IMR-90 (cell line): Measurements from ENCODE around the gene ME1. TPM values are rescaled to one million over a fixed set of nuclear protein-coding genes. Genes with fewer than 3 reads are reported as not detected.

Source experiments
- ATAC-seq: fragments of 200-7000 bp; cut with Tn5 transposase; 2 replicates; pipeline ENCODE4 v1.9.1; 2020; ENCODE audit warnings: low read depth, mild to moderate bottlenecking, moderate library complexity
- BruUV-seq: library from RNA; stranded (reverse); fragments of 400-500 nt; replicated peaks from 2 replicates; lab custom pipeline; 2021; lab: Mats Ljungman, UMichigan
- CTCF ChIA-PET: fragments of 300-600 bp; formaldehyde crosslinking; extraction: SDS; loops from one replicate; lab custom pipeline; 2021; ENCODE audit warnings: antibody characterized with exemption; lab: Yijun Ruan, JAX
- POLR2A ChIA-PET: fragments of 300-600 bp; sonication (Branson Sonifier 250); formaldehyde crosslinking; loops from one replicate; lab custom pipeline; 2022; ENCODE audit warnings: antibody characterized with exemption; ENCODE audit not compliant: unreplicated experiment; lab: Charles Lee
- DNase-seq: peaks from one replicate; pipeline ENCODE4 v3.0.0; 2013
- H2AFZ ChIP-seq: replicated peaks from 2 replicates; pipeline ENCODE3; 2013; ENCODE audit warnings: low read length, mild to moderate bottlenecking; ENCODE audit not compliant: poor library complexity
- H2AK5ac ChIP-seq: 2 replicates; pipeline ENCODE4 v1.6.1; 2013; ENCODE audit warnings: low read depth, low read length, inconsistent platforms
- H2AK9ac ChIP-seq: replicated peaks from 2 replicates; pipeline ENCODE3; 2013; ENCODE audit warnings: mild to moderate bottlenecking, low read depth, low read length, moderate library complexity; ENCODE audit not compliant: poor library complexity
- H2BK120ac ChIP-seq: 2 replicates; pipeline ENCODE4 v1.6.1; 2013; ENCODE audit warnings: low read depth, low read length, inconsistent platforms
- H2BK15ac ChIP-seq: 3 replicates; pipeline ENCODE4 v1.6.1; 2013; ENCODE audit warnings: low read depth, low read length, inconsistent platforms
- H2BK20ac ChIP-seq: 2 replicates; pipeline ENCODE4 v1.6.1; 2013; ENCODE audit warnings: low read depth, mild to moderate bottlenecking, inconsistent platforms, low read length, moderate library complexity
- H2BK5ac ChIP-seq: 2 replicates; pipeline ENCODE4 v1.6.1; 2013; ENCODE audit warnings: mild to moderate bottlenecking, low read depth, low read length, inconsistent platforms; ENCODE audit not compliant: poor library complexity, severe bottlenecking
- H3K14ac ChIP-seq: replicated peaks from 2 replicates; pipeline ENCODE4 v1.6.1; 2013; ENCODE audit warnings: low read depth, low read length, inconsistent platforms
- H3K18ac ChIP-seq: 2 replicates; pipeline ENCODE4 v1.6.1; 2013; ENCODE audit warnings: low read depth, low read length, control low read depth
- H3K23ac ChIP-seq: 2 replicates; pipeline ENCODE4 v1.6.1; 2013; ENCODE audit warnings: low read depth, low read length, inconsistent platforms
- H3K27ac ChIP-seq: 2 replicates; pipeline ENCODE4 v1.5.1; 2013; ENCODE audit warnings: mild to moderate bottlenecking, control low read depth, low read length; ENCODE audit not compliant: insufficient read depth
- H3K27me3 ChIP-seq: 2 replicates; pipeline ENCODE4 v1.6.1; 2013; ENCODE audit warnings: low read length; ENCODE audit not compliant: control insufficient read depth, insufficient read depth
- H3K36me3 ChIP-seq: 2 replicates; pipeline ENCODE4 v1.6.1; 2013; ENCODE audit warnings: low read length, mixed read lengths; ENCODE audit not compliant: control insufficient read depth, insufficient read depth
- H3K4ac ChIP-seq: 2 replicates; pipeline ENCODE4 v1.6.1; 2013; ENCODE audit warnings: low read depth, low read length, inconsistent platforms
- H3K4me1 ChIP-seq: 2 replicates; pipeline ENCODE4 v1.6.1; 2013; ENCODE audit warnings: low read length, mixed read lengths; ENCODE audit not compliant: control insufficient read depth, insufficient read depth
- H3K4me2 ChIP-seq: 2 replicates; pipeline ENCODE4 v1.6.1; 2013; ENCODE audit warnings: low read depth, mild to moderate bottlenecking, control low read depth, low read length, moderate library complexity
- H3K4me3 ChIP-seq: 2 replicates; pipeline ENCODE4 v1.5.1; 2013; ENCODE audit warnings: low read depth, mild to moderate bottlenecking, control low read depth, low read length, moderate library complexity; ENCODE audit not compliant: insufficient read depth
- H3K56ac ChIP-seq: 2 replicates; pipeline ENCODE4 v1.6.1; 2013; ENCODE audit warnings: low read length, inconsistent platforms; ENCODE audit not compliant: insufficient read depth; ENCODE audit errors: extremely low read depth
- H3K79me1 ChIP-seq, 2 experiments: 2 replicates each; pipeline ENCODE4 v1.6.1; 2013; ENCODE audit warnings: low read length in 2 of 2, inconsistent platforms in 1 of 2, low read depth in 1 of 2
- H3K9ac ChIP-seq: 2 replicates; pipeline ENCODE4 v1.6.1; 2013; ENCODE audit warnings: low read depth, low read length, control low read depth
- H3K9me1 ChIP-seq: 2 replicates; pipeline ENCODE4 v1.6.1; 2013; ENCODE audit warnings: low read length, inconsistent platforms; ENCODE audit not compliant: insufficient read depth
- H3K9me3 ChIP-seq: 2 replicates; pipeline ENCODE4 v1.6.1; 2013; ENCODE audit warnings: low read length; ENCODE audit not compliant: control insufficient read depth, insufficient read depth
- H4K20me1 ChIP-seq: 2 replicates; pipeline ENCODE4 v1.6.1; 2013; ENCODE audit warnings: low read length, inconsistent platforms; ENCODE audit not compliant: insufficient read depth
- H4K5ac ChIP-seq: 2 replicates; pipeline ENCODE4 v1.6.1; 2013; ENCODE audit warnings: mild to moderate bottlenecking, low read depth, low read length, control low read depth
- H4K8ac ChIP-seq, 2 experiments: 2 replicates each; pipeline ENCODE4 v1.6.1; 2013; ENCODE audit warnings: low read depth in 2 of 2, low read length in 2 of 2, control low read depth in 1 of 2, inconsistent platforms in 1 of 2
- H4K91ac ChIP-seq: 2 replicates; pipeline ENCODE4 v1.6.1; 2013; ENCODE audit warnings: low read depth, low read length, inconsistent platforms; ENCODE audit not compliant: insufficient read depth
- CEBPB ChIP-seq: IDR thresholded peaks from 2 replicates; pipeline ENCODE4 v1.6.1; 2012; ENCODE audit warnings: low read depth, low read length, improper control_type of control experiment
- CHD1 ChIP-seq: IDR thresholded peaks from 2 replicates; pipeline ENCODE4 v1.6.1; 2012; ENCODE audit warnings: low read depth, low read length, improper control_type of control experiment
- MAFK ChIP-seq: IDR thresholded peaks from 2 replicates; pipeline ENCODE4 v1.6.1; 2012; ENCODE audit warnings: low read depth, low read length, improper control_type of control experiment
- MXI1 ChIP-seq: IDR thresholded peaks from 2 replicates; pipeline ENCODE4 v1.6.1; 2012; ENCODE audit warnings: low read depth, mild to moderate bottlenecking, low read length, moderate library complexity, borderline replicate concordance
- POLR2A ChIP-seq: IDR thresholded peaks from 2 replicates; pipeline ENCODE4 v1.6.1; 2012; ENCODE audit warnings: mild to moderate bottlenecking, low read depth, low read length
- RAD21 ChIP-seq: IDR thresholded peaks from 2 replicates; pipeline ENCODE4 v1.6.1; 2012; ENCODE audit warnings: low read length, improper control_type of control experiment
- RFX5 ChIP-seq: IDR thresholded peaks from 2 replicates; pipeline ENCODE4 v1.8.0; 2012; ENCODE audit warnings: low read depth, mild to moderate bottlenecking, low read length, moderate library complexity
- SMC3 ChIP-seq: fragments of 150-350 bp; IDR thresholded peaks from 2 replicates; pipeline ENCODE4 v1.6.1; 2016; ENCODE audit warnings: low read depth, mild to moderate bottlenecking, antibody characterized with exemption, low read length, moderate library complexity
- WGBS, 2 experiments: methylation state at CpG; one replicate each; pipeline versions ENCODE4 v1.1.5 to v1.1.7; 2013; ENCODE audit warnings: missing lambda C conversion rate in 2 of 2; ENCODE audit not compliant: insufficient read length in 1 of 2; ENCODE audit errors: extremely low coverage in 2 of 2; 5-methylcytosine and 5-hydroxymethylcytosine counted together
- dilution Hi-C: fragments of 300-500 bp; cut with HindIII; formaldehyde crosslinking; loops from one replicate; pipeline ENCODE4 v1.14.3; 2018; ENCODE audit warnings: low sequenced_read_pairs; ENCODE audit not compliant: unreplicated experiment
- in situ Hi-C: fragments of 300-500 bp; cut with MboI; formaldehyde crosslinking; loops from 3 replicates; pipeline ENCODE4 v1.14.3; 2019; ENCODE audit warnings: low sequenced_read_pairs, inconsistent platforms, mixed read lengths
- intact Hi-C: fragments of 100-400 bp; cut with micrococcal nuclease; formaldehyde crosslinking; loops from 2 replicates; pipeline ENCODE4 v1.10.0; 2022
- polyA plus RNA-seq, 3 experiments: library from polyadenylated mRNA; depleted of rRNA; stranded (reverse); fragments of >200 nt; gene quantifications; 2 replicates each; pipeline ENCODE4 v1.2.3, GENCODE V29; 2012; ENCODE audit warnings: low replicate concordance in 1 of 3
- total RNA-seq: library from RNA; depleted of rRNA; stranded (reverse); fragments of >200 nt; gene quantifications from 2 replicates; pipeline ENCODE4 v1.2.3, GENCODE V29; 2012
- TF ChIP-seq, protein P1 (sequence below): fragments of 150-350 bp; IDR thresholded peaks from 2 replicates; pipeline ENCODE4 v1.6.1; 2017; ENCODE audit warnings: mild to moderate bottlenecking, antibody characterized with exemption, low read length, low read depth
- TF ChIP-seq, protein P2 (sequence below): fragments of 150-350 bp; IDR thresholded peaks from 2 replicates; pipeline ENCODE4 v1.6.1; 2016; ENCODE audit warnings: low read depth, mild to moderate bottlenecking, low read length, moderate library complexity, borderline replicate concordance
- TF ChIP-seq, protein P3 (sequence below): conservative IDR thresholded peaks from 2 replicates; pipeline ENCODE4 v1.5.1; 2012; ENCODE audit warnings: mild to moderate bottlenecking, low read depth, low read length, improper control_type of control experiment

ME1 gene
- total and polyA plus RNA-seq, 2 of the 4 experiments (the other 2 are of a cell fraction) = 21.5 to 24.4 TPM

DNA sequence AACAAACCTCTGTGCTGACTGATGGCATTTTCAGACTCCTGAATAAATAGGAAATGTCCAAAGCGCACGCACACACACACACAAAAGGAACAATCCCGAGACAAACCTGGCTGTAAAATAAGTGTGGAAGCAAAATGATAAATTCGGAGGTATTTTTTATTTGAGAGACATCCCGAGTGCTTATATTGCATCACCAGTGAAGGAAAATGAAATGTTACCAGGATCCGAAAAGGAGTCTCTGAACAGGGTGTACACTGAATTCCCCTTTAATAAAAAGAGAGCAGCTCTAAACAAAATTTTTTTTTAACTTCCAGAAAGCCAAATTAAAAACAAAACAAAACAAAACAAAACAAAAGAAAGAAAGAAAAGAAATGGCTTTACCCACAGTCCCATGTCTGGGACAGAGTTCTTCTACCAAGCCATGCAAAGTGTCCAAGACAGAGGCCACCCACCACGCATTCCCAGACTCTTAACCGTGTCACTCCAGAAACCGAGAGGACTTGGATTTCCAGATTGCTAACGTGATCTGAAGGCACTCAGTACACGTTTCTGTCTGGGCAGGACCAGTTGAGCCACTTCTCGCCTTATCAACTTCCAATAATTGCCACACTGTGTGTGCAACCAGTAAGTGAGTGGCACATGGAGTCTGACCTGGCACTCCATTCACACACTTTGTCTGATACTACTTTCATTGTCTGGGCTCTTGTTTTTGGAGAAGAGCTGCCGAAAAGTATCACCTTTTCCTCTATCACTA is 817 bp downstream of the ME1 start:
- peak overlapping the region; percentile 73 for H3K56ac ChIP-seq
- H4K8ac ChIP-seq = peak overlapping the region; percentile 68 to 81; a peak in 3 of 4 replicates
- H3K4me3 ChIP-seq = peak overlapping the region; percentile 97
- ChIA-PET POLR2A (no interaction called here), CTCF (interaction anchor here (1.4 kb wide), 1 partner anchor 12 kb away, joined by 3 read pairs; no protein-coding TSS in a partner anchor)
- dilution Hi-C loops = no loop called here
- peak overlapping the region; percentile 94 for H3K14ac ChIP-seq
- H2BK120ac ChIP-seq = peak overlapping the region; percentile 99
- H2AK9ac ChIP-seq = peak overlapping the region; percentile 92
- peak overlapping the region; percentile 91 for H3K23ac ChIP-seq
- 26% methylated on average over 6 of the region's 13 CpGs; no CpG with 5 or more reads in 1 of the 2 experiments for WGBS, 2 experiments
- H3K27ac ChIP-seq = peak overlapping the region; percentile 74
- H3K9ac ChIP-seq = peak overlapping the region; percentile 93
- peaks cover 7 to 32% of the 10 kb centered on the region in 2 experiments for H3K79me1 ChIP-seq
- H3K9me3 ChIP-seq = no peaks in the 10 kb centered on the region
- H2BK5ac ChIP-seq = peak overlapping the region; percentile 42
- H4K20me1 ChIP-seq = no peaks in the 10 kb centered on the region
- peak overlapping the region; percentile 99 for H2AFZ ChIP-seq
- H3K4ac ChIP-seq = peak overlapping the region; percentile 59
- peak overlapping the region; percentile 9; the same call in 2 of the 3 replicates for H2BK15ac ChIP-seq
- peak overlapping the region; percentile 62 for H2AK5ac ChIP-seq
- H2BK20ac ChIP-seq = peak overlapping the region; percentile 30; the same call in 1 of the 2 replicates
- peak overlapping the region; percentile 100 for H3K4me2 ChIP-seq
- ATAC-seq = peak; percentile 15
- H4K91ac ChIP-seq = peak overlapping the region; percentile 70
- peaks cover 7% of the 10 kb centered on the region for H3K4me1 ChIP-seq
- TF ChIP-seq, protein P1, sequence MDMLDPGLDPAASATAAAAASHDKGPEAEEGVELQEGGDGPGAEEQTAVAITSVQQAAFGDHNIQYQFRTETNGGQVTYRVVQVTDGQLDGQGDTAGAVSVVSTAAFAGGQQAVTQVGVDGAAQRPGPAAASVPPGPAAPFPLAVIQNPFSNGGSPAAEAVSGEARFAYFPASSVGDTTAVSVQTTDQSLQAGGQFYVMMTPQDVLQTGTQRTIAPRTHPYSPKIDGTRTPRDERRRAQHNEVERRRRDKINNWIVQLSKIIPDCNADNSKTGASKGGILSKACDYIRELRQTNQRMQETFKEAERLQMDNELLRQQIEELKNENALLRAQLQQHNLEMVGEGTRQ = no peak
- TF ChIP-seq POLR2A (no peak; the same call in none of the 2 replicates), MAFK (no peak), RFX5 (no peak), MXI1 (peak; percentile 11; the same call in 1 of the 2 replicates), SMC3 (no peak), CEBPB (peak; percentile 84), RAD21 (no peak), CHD1 (0 out of 2 replicates have a peak, but pooled peaks have one; percentile 18)
- TF ChIP-seq, protein P2, sequence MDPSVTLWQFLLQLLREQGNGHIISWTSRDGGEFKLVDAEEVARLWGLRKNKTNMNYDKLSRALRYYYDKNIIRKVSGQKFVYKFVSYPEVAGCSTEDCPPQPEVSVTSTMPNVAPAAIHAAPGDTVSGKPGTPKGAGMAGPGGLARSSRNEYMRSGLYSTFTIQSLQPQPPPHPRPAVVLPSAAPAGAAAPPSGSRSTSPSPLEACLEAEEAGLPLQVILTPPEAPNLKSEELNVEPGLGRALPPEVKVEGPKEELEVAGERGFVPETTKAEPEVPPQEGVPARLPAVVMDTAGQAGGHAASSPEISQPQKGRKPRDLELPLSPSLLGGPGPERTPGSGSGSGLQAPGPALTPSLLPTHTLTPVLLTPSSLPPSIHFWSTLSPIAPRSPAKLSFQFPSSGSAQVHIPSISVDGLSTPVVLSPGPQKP = no peak
- TF ChIP-seq, protein P3, sequence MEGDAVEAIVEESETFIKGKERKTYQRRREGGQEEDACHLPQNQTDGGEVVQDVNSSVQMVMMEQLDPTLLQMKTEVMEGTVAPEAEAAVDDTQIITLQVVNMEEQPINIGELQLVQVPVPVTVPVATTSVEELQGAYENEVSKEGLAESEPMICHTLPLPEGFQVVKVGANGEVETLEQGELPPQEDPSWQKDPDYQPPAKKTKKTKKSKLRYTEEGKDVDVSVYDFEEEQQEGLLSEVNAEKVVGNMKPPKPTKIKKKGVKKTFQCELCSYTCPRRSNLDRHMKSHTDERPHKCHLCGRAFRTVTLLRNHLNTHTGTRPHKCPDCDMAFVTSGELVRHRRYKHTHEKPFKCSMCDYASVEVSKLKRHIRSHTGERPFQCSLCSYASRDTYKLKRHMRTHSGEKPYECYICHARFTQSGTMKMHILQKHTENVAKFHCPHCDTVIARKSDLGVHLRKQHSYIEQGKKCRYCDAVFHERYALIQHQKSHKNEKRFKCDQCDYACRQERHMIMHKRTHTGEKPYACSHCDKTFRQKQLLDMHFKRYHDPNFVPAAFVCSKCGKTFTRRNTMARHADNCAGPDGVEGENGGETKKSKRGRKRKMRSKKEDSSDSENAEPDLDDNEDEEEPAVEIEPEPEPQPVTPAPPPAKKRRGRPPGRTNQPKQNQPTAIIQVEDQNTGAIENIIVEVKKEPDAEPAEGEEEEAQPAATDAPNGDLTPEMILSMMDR = no peak
- peak overlapping the region; percentile 81 for H4K5ac ChIP-seq
- H3K36me3 ChIP-seq = no peaks in the 10 kb centered on the region
- H3K18ac ChIP-seq = peak overlapping the region; percentile 95
- peaks cover 5% of the 10 kb centered on the region; the same call in 1 of the 2 replicates for H3K9me1 ChIP-seq
- DNase-seq = peak; percentile 40
- intact Hi-C loops = loop anchor here (5.0 kb wide), 2 partner anchors 82 to 208 kb away; partner anchors contain the start of gene PRSS35
- no peaks in the 10 kb centered on the region for H3K27me3 ChIP-seq
- BruUV-seq = TSS peak; percentile 27
- in situ Hi-C loops = no loop called here
